SK-MEL-5 (cell line): ENCODE measurements around the gene ARF4. TPM values are rescaled to one million over a fixed set of nuclear protein-coding genes. Genes with fewer than 3 reads are reported as not detected.
"Not testable (repeated sequence)": the region's sequence is repeated elsewhere in the genome, so short reads cannot be mapped to it uniquely, and the experiment has no call there.

Experiments used
- DNase-seq: peaks from one replicate; pipeline ENCODE4 v3.0.0-alpha.2; 2016; ENCODE audit warnings: low read depth, low spot score
- in situ Hi-C: cut with HindIII; loops from 2 replicates; pipeline ENCODE4 v1.10.0; 2016; ENCODE audit warnings: low sequenced_read_pairs, high pct_unique_total_duplicates, low pct_unique_long_range_greater_than_20kb
- polyA plus RNA-seq, 2 experiments: library from polyadenylated mRNA; depleted of rRNA; stranded (reverse); fragments of >200 nt; gene quantifications; 2 replicates each; pipeline ENCODE4 v1.2.3, GENCODE V29; 2015
- total RNA-seq: library from RNA; depleted of rRNA; stranded (reverse); fragments of >200 nt; shearing (Covaris generic); gene quantifications from 2 replicates; pipeline ENCODE4 v1.2.3, GENCODE V29; 2014; rRNA removed

ARF4 gene
- 230 and 240 TPM in 2 replicates for total RNA-seq
- 218 and 244 TPM in 2 replicates for polyA plus RNA-seq (2015; cell fraction: cytosol; rRNA removed)
- polyA plus RNA-seq (2015; cell fraction: nucleus; rRNA removed): 83.5 and 107 TPM in 2 replicates

DNA sequence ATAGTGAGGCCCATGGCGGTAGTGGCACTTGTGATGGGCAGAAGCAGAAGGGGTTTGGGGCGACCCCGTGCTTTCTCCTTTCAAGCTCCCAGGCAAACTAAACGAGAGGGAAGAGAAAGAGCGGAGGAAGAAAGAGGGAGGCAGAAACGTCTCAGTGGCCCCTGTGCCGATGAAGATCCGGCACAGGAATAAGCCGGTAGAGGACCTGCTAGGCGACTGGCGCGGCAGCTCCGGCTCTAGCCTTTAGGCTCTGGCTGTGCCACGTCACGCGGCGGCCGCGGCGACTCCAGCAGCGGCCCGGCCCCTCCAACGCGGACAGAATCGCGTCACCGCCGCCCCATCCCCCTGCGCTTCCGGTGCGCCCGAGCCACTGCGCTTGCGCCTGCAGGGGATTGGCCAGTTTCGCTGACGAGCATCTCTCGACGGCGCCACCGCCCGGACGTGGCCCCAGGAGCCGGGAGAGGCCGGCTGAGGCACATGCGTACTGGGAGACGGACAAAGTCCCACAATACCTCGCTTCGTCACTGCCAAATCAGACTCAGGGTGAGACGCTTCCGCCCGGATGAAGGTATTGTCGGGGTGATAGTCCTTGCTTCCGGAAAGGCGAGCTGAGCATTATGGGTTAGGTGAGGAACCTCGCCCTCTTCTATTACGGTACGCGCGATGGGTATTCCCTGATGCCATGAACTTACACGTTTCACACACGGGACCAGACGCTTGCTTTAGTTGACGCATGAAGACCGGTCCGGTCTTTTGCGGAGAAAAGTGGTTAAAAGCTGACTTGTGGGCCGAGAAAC, at the start of gene ARF4:
Gene ARF4, minus strand, starts transcription at position 218 of the 797 bp plus-strand sequence. Its CDS starts 204 bp downstream, at position 14.
- in situ Hi-C loops: no loop called here
- DNase-seq: peak; percentile 99

DNA sequence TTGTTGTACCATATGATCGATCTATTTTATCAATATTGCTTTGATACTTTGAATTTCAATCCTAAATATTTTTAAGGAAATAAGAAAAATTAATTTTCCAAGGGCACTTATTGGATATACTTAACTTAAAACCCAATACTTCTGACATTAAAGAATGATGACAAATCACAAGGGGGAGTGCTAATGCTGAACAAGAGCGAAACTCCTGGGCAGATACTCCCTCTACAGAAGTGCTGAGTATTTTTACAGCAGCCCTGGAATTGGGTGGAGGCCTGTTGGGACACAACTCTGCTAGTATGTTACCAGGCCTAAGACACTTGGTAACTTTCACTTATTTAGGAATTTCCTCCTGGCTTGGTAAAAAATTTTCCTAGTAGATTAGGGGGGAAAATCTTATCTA, 49.6 kb upstream of the ARF4 start:
- in situ Hi-C loops: no loop called here
- peak; percentile 49 for DNase-seq

- in situ Hi-C loops: no loop called here
- DNase-seq: no peak
Observed at GRCh38 chr3:57644740-57645139, 47.6 kb upstream of the ARF4 start.

DNA sequence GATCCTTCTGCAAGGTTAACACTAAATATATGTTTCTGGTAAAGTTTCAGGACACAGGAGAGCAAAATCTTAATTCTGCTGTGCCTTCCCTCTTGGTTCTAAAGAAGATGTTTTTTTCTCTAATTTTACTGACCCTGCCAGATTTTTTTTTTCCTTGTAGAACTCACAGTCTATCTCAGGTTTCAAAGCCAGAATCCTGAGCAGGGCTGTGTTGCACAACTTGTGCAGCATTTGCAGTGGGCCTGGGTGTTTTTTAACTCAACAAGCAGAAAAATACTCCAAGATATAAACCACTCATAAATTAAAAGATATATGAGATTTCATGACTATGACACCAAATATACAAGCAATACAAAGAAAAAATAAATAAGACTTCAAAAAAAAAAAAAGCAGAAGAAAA, 40.2 kb upstream of the ARF4 start:
- in situ Hi-C loops: no loop called here

GRCh38 chr3:57634259-57634658, 37.1 kb upstream of the ARF4 start:
- not testable (repeated sequence) for DNase-seq

More for the DNA sequence above, 40.2 kb upstream of the ARF4 start:
- no peak for DNase-seq

GRCh38 chr3:57627976-57628375, 30.8 kb upstream of the ARF4 start:
- in situ Hi-C loops: no loop called here
- DNase-seq: peak; percentile 71

More at GRCh38 chr3:57634259-57634658, 37.1 kb upstream of the ARF4 start:
- in situ Hi-C loops: not testable (repeated sequence)

DNA sequence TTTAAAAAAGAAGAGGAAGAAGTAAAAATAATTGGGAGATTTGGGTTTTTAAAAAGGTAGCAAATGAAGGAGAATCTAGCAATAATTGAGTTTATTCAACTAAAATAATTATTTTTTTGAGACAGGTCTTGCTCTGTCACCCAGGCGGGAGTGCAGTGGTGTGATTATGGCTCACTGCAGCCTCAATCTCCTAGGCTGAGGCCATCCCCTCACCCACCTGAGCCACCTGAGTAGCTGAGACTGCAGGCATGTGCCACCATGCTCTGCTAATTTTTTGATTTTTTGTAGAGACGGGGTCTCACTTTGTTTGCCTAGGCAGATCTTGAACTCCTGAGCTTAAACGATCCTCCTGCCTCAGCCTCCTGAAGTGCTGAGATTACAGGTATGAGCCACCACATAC, 27.7 kb upstream of the ARF4 start:
- no peak for DNase-seq
- in situ Hi-C loops: no loop called here

DNA sequence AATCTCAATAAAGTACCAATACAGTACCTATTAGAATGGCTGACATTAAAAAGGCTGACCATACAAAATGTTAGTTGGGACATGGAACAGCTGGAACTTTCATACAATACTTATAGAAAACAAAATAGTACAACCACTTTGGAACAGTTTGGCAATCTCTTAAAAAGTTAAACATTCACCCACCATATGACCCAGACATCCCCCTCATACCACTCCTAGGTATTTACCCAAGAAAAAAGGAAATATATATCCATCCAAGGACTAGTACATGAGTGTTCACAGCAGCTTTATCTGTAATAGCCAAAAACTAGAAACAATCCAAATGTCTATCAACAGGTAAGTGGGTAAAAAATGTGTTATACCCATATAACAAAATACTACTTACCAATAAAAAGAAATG, 25.2 kb upstream of the ARF4 start:
- DNase-seq: no peak
- in situ Hi-C loops: no loop called here

GRCh38 chr3:57617739-57618138, 20.6 kb upstream of the ARF4 start:
- in situ Hi-C loops: no loop called here
- DNase-seq: no peak

GRCh38 chr3:57616233-57616632, 19.1 kb upstream of the ARF4 start:
- in situ Hi-C loops: no loop called here
- DNase-seq: no peak

GRCh38 chr3:57611870-57612269, 14.7 kb upstream of the ARF4 start:
- DNase-seq, in situ Hi-C loops: not testable (repeated sequence)

DNA sequence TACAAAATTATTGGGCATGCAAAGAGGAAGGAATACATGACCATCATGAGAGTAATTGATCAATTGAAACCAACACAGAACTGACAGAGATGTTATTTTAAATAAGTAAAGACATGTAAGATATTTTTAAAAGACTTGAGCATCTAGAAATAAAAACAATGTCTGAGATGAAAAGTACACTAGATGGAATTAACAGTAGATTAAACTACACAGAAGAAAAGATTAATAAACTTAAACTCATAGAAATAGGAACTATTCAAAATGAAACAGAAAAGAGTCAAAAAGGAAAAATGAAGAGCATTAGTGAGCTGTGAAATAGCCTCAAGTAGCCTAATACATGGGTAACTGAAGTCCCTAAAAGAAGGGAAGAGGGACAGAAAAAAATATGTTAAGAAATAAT, 8.5 kb upstream of the ARF4 start:
- in situ Hi-C loops: no loop called here

GRCh38 chr3:57604971-57605370, 7.8 kb upstream of the ARF4 start:
- no peak for DNase-seq
- in situ Hi-C loops: no loop called here

More for the DNA sequence above, 8.5 kb upstream of the ARF4 start:
- no peak for DNase-seq

- no peak for DNase-seq
- in situ Hi-C loops: no loop called here
Observed at GRCh38 chr3:57600195-57600594, 3.1 kb upstream of the ARF4 start.

DNA sequence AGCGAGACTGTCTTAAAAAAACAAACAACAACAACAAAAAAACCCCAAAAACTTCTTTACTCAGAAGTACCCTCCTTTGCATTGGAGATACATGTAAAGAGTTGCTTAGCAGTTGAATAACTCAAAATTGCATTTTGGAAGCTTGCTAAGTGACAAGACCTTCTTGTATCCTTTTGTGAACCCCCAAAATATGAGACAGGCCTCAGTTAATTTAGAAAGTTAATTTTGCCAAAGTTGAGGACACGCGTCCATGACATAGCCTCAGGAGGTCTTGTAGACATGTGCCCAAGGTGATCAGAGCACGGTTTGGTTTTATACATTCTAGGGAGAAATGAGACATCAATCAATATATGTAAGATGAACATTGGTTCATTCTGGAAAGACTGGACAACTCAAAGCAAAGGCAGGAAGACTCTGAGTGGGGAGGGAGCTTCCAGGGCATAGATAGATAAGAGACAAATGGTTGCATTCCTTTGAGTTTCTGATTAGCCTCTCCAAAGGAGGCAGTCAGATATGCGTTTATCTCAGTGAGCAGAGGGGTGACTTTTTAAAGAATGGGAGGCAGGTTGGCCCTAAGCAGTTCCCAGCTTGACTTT, 1.7 kb upstream of the ARF4 start:
- no peak for DNase-seq
- in situ Hi-C loops: no loop called here

DNA sequence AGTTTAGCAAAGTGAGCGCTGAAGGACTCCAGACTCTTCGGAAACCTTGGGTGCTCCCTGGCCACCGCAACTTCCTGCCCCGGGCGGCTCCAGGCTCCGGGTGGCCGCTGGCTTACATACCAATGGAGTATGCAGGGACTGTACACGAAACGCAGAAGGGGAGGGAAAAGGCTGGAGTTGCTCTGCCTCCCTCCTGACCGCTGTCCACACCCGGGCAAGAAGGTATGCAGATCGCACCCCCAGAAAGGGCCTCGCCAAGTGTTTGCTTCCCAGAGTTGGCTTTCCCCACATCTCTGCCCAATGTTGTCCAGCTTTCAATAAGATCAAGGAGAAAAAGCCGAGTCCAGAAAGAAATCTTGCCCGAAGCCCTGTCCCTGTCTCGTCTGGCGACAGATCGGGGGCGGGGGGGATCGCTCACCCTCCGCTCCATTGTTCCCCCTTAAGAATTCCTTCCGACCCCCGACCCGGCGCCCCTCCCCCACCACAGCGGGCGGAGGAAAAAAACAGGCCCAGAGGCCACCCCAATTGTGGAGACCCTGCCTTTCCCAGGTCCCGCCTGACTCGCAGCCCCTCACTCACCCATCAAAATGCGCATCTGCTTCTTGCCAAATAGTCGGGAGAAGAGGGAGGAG, 533 bp downstream of the ARF4 start:
- DNase-seq: peak; percentile 76
- in situ Hi-C loops: no loop called here

- in situ Hi-C loops: no loop called here
- DNase-seq: no peak
Observed at GRCh38 chr3:57594576-57594975, 2.6 kb downstream of the ARF4 start.

DNA sequence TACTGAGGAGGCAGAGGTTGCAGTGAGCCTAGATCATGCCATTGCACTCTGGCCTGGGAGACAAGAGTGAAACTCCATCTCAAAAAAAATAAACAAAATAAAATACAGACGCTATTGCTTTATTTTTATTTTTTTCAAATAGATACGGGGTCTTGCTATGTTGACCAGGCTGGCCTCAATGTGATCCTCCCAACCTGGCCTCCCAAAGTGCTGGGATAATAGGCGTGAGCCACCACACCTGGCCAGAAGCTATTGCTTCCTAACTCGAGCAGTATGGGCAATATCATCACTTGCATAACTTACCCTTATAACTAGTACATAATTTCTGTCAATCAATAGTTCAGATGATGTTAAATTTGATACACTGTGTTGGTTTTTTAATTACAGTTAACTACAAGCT, 3.0 kb downstream of the ARF4 start:
- in situ Hi-C loops: no loop called here

More for the DNA sequence above, 3.0 kb downstream of the ARF4 start:
- DNase-seq: no peak
